HCT116 (cell line): ENCODE results near the gene DNAAF5. TPM values are rescaled to one million over a fixed set of nuclear protein-coding genes. Genes with fewer than 3 reads are reported as not detected.

Experiments used
- ATAC-seq: fragments of 200-7000 bp; cut with Tn5 transposase; 2 replicates; pipeline ENCODE4 v1.9.1; 2020; ENCODE audit warnings: mild to moderate bottlenecking, moderate library complexity
- BruUV-seq: library from RNA; stranded (reverse); fragments of 400-500 nt; replicated peaks from 2 replicates; lab custom pipeline; 2021; lab: Mats Ljungman, UMichigan
- CTCF ChIA-PET: fragments of 300-600 bp; sonication (Branson Sonifier 250); formaldehyde crosslinking; loops from one replicate; lab custom pipeline; 2021; ENCODE audit warnings: antibody characterized with exemption; lab: Charles Lee
- POLR2A ChIA-PET: fragments of 300-600, 350-600 bp; sonication (Branson Sonifier 250); formaldehyde crosslinking; loops from one replicate; lab custom pipeline; 2021; ENCODE audit warnings: antibody characterized with exemption; lab: Charles Lee
- RAD21 ChIA-PET, 2 experiments: fragments of 300-600 bp; sonication (Branson Sonifier 250); formaldehyde crosslinking; loops; one replicate each; lab custom pipeline; 2023; ENCODE audit warnings: low total read pairs in 2 of 2; ENCODE audit not compliant: uncharacterized antibody in 2 of 2, unreplicated experiment in 2 of 2, low non-redundant PET in 1 of 2; lab: Charles Lee
- DNase-seq: peaks from one replicate; pipeline ENCODE4 v3.0.0-alpha.2; 2010; ENCODE audit warnings: low read depth, low spot score
- H2AFZ ChIP-seq: fragments of 200-600 bp; shearing (Covaris generic), sonication (generic); 2 replicates; pipeline ENCODE4 v1.6.1; 2017; ENCODE audit warnings: low read depth, mixed run types, mixed read lengths, antibody characterized with exemption, low read length; ENCODE audit not compliant: poor library complexity, severe bottlenecking
- H3K27ac ChIP-seq: 2 replicates; pipeline ENCODE4 v1.5.1; 2012; ENCODE audit warnings: low read depth, low read length
- H3K27me3 ChIP-seq: fragments of 200-600 bp; sonication (generic); 2 replicates; pipeline ENCODE4 v1.6.1; 2016; ENCODE audit warnings: mixed run types, low read length, mixed read lengths; ENCODE audit not compliant: insufficient read depth
- H3K36me3 ChIP-seq, 2 experiments: fragments of 200-500 bp in 1 of 2; fragments of 200-600 bp in 1 of 2; sonication (Bioruptor generic) in 1 of 2; sonication (generic) in 1 of 2; 2 replicates each; pipeline versions ENCODE4 v1.5.1 to v1.6.1; 2014 to 2016; ENCODE audit warnings: low read length in 2 of 2, inconsistent platforms in 1 of 2, mixed read lengths in 1 of 2, mixed run types in 1 of 2; ENCODE audit not compliant: insufficient read depth in 2 of 2, control insufficient read depth in 1 of 2
- H3K4me1 ChIP-seq, 2 experiments: fragments of 200-600 bp in 1 of 2; sonication (generic) in 1 of 2; 2 replicates each; pipeline versions ENCODE4 v1.5.1 to v1.6.1; 2012 to 2017; ENCODE audit warnings: low read length in 2 of 2, inconsistent platforms in 1 of 2, mild to moderate bottlenecking in 1 of 2, mixed read lengths in 1 of 2, mixed run types in 1 of 2, moderate library complexity in 1 of 2; ENCODE audit not compliant: insufficient read depth in 2 of 2, control insufficient read depth in 1 of 2
- H3K4me2 ChIP-seq: fragments of 200-600 bp; sonication (generic); 2 replicates; pipeline ENCODE4 v1.6.1; 2017; ENCODE audit warnings: mixed run types, low read length, mixed read lengths
- H3K4me3 ChIP-seq, 2 experiments: fragments of 200-600 bp in 1 of 2; sonication (generic) in 1 of 2; replicated peaks in 1 of 2; 2 replicates each; pipeline ENCODE4 v1.5.1; 2011 to 2016; ENCODE audit warnings: low read length in 2 of 2, control low read depth in 1 of 2, low read depth in 1 of 2, mild to moderate bottlenecking in 1 of 2, mixed read lengths in 1 of 2, mixed run types in 1 of 2
- H3K79me2 ChIP-seq: fragments of 200-600 bp; sonication (generic); 2 replicates; pipeline ENCODE4 v1.6.1; 2017; ENCODE audit warnings: mild to moderate bottlenecking, mixed run types, low read length, moderate library complexity, mixed read lengths; ENCODE audit not compliant: insufficient read depth
- H3K9ac ChIP-seq: fragments of 200-600 bp; sonication (generic); 2 replicates; pipeline ENCODE4 v1.6.1; 2016; ENCODE audit warnings: low read length, mixed read lengths
- H3K9me2 ChIP-seq: fragments of 200-600 bp; sonication (generic), shearing (Covaris generic); 2 replicates; pipeline ENCODE4 v1.6.1; 2017; ENCODE audit warnings: mixed run types, mild to moderate bottlenecking, moderate library complexity; ENCODE audit not compliant: insufficient read depth
- H3K9me3 ChIP-seq, 2 experiments: fragments of 200-500 bp in 1 of 2; fragments of 200-600 bp in 1 of 2; sonication (Bioruptor generic) in 1 of 2; sonication (generic) in 1 of 2; 2 replicates each; pipeline ENCODE4 v1.6.1; 2014 to 2017; ENCODE audit warnings: low read length in 2 of 2, mixed read lengths in 2 of 2, inconsistent platforms in 1 of 2, low read depth in 1 of 2, mild to moderate bottlenecking in 1 of 2, mixed run types in 1 of 2, moderate library complexity in 1 of 2; ENCODE audit not compliant: control insufficient read depth in 1 of 2, insufficient read depth in 1 of 2
- H4K20me1 ChIP-seq: fragments of 200-600 bp; sonication (generic), shearing (Covaris generic); 2 replicates; pipeline ENCODE4 v1.6.1; 2017; ENCODE audit warnings: mixed run types, mild to moderate bottlenecking, moderate library complexity; ENCODE audit not compliant: insufficient read depth
- CTCF ChIP-seq, 3 experiments: fragments of 200-600 bp in 1 of 3; sonication (generic) in 1 of 3; IDR thresholded peaks in 2 of 3; conservative IDR thresholded peaks in 1 of 3; 2 replicates each; pipeline ENCODE4 v1.5.1; 2012 to 2017; ENCODE audit warnings: low read depth in 2 of 3, low read length in 2 of 3, antibody characterized with exemption in 1 of 3, borderline replicate concordance in 1 of 3, control low read depth in 1 of 3, mild to moderate bottlenecking in 1 of 3, mixed read lengths in 1 of 3, mixed run types in 1 of 3, moderate library complexity in 1 of 3; ENCODE audit not compliant: insufficient read depth in 1 of 3
- POLR2AphosphoS5 ChIP-seq: IDR thresholded peaks from 2 replicates; pipeline ENCODE4 v1.6.1; 2011; ENCODE audit warnings: mild to moderate bottlenecking, low read depth, low read length, moderate library complexity
- intact Hi-C: fragments of 100-400 bp; cut with micrococcal nuclease; formaldehyde crosslinking; loops from 2 replicates; pipeline ENCODE4 v1.10.0; 2022
- total RNA-seq: library from RNA; stranded (reverse); gene quantifications from one replicate; pipeline ENCODE4 v1.2.1, GENCODE V29; 2021; ENCODE audit not compliant: unreplicated experiment

DNAAF5 gene
- total RNA-seq, 1 experiment from 2014 or later: 69.4 TPM

- POLR2A ChIA-PET: no interaction called here
These were observed 61.1 kb downstream of the DNAAF5 start for GRCh38 chr7:787332-788240.

More at GRCh38 chr7:787332-788240, 61.1 kb downstream of the DNAAF5 start:
- Histone ChIP-seq H3K9me3 (no peaks in the 10 kb centered on the region), H3K4me3 (no peak overlapping the region), H3K36me3 (peaks cover 12 to 29% of the 10 kb centered on the region in 2 experiments), H3K9ac (no peak overlapping the region), H4K20me1 (no peaks in the 10 kb centered on the region), H3K4me1 (no peaks in the 10 kb centered on the region), H3K79me2 (no peaks in the 10 kb centered on the region), H2AFZ (no peak overlapping the region), H3K4me2 (no peak overlapping the region), H3K9me2 (no peaks in the 10 kb centered on the region), H3K27ac (no peak overlapping the region), H3K27me3 (no peaks in the 10 kb centered on the region)
- RAD21 ChIA-PET: no interaction called here
- CTCF ChIA-PET: interaction anchor here (1.0 to 1.5 kb wide), 3 partner anchors 49 to 86 kb away, joined by 3 read pairs; no protein-coding TSS in a partner anchor
- no TSS peak for BruUV-seq
- DNase-seq: no peak
- peak; percentile 52 for ATAC-seq
- intact Hi-C loops: loop anchor here (2.0 to 5.0 kb wide), 2 partner anchors 49 to 465 kb away; no protein-coding TSS in a partner anchor
- TF ChIP-seq CTCF (IDR thresholded peaks at IDR 0.05 in 2 of 3, conservative IDR thresholded peaks at IDR 0.05 in 1 of 3; ENCODE audit: borderline replicate concordance in 1 of 3, insufficient read depth in 1 of 3, low read depth in 2 of 3, low read length in 2 of 3): 0 out of 6 replicates have a peak, but pooled peaks of 2 of the 3 experiments have one; percentile 4 to 13
- no peak for TF ChIP-seq POLR2AphosphoS5
